HG03571 (cell line): ENCODE measurements around the gene GTPBP6.
"Not testable (repeated sequence)": the region's sequence is repeated elsewhere in the genome, so short reads cannot be mapped to it uniquely, and the experiment has no call there.

Source experiments
- ATAC-seq: cut with Tn5 transposase; IDR thresholded peaks from one replicate; pipeline ENCODE4 v1.9.1; 2021; ENCODE audit not compliant: unreplicated experiment

Gene GTPBP6

DNA sequence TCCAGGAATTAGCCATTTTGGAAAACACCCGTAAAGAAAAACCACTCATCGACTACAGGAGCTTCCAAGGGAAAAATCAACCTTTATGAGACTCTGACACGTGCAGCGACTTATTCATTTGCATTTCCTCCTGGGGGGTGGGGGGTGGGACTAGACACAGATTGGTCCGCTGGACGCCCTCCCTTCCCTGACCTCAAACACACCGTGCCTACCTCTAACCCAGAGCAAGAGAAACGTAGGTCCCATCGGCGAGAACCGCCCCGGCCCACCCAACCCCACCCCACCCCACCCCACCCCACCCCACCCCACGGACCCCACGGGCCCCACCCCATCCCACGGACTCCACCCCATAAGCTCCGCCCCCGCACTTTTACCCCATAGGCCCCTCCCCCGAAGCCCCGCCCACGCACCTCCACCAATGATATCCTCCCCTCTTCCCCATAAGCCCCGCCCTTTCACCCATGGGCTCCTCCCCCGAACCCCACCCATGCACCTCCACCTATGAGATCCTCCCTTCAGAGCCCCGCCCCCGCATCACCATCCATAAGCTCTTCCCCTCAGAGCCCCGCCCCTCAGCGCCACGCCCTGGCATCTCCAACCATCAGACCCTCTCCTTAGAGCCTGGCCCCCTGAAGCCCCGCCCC is 1.1 kb downstream of the GTPBP6 start:
- no peak for ATAC-seq

DNA sequence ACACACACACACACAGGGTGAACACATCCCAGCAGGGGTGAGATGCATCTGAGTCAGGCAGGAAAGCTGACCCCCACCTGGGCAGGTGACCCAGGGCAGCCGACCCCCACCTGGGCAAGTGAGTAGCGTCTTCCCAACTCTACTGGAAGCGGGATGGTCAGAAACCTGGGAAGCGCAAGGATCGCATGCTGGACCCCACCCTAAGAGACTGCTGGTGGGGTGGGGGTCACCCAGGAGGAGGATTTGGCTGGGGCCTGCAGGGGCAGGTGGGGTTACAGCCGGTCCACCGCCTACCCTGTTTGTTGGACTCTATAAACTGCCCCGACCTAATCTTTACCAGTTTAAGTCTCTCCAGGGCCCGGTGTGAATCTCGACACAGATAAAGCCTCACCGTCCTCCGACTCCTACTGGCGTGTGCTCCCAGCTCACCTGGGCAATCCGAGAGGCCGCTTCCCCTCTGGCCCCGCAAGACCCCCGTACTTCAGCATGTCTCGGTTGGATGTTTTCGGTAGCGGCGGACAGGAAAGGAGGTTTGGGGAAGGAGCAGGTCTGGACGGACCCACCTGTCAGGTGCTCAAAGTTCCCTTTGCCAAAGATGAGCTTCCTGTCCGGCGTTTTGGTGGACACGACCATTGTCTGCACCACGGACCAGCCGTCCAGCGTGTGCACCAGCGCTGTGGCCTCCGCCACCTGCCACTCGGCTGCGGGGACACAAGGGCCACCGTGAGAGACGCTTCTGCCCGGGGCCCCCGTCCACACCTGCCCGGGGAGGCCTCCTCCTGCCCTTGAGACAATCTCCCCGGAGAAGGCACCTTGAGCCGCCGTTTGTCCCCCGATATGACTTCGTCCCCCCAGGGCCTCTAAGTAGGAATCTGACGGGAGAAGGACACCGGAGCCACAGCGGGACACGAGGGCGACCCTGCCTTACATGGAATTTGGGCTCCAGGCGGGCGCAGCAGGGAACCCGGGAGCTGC is 2.0 kb downstream of the GTPBP6 start:
- ATAC-seq, result no peak

- no peak for ATAC-seq
These were observed 3.6 kb downstream of the GTPBP6 start for GRCh38 chrX:314781-315595.

GRCh38 chrX:314049-314448 is 4.5 kb downstream of the GTPBP6 start:
- no peak for ATAC-seq

- no peak for ATAC-seq
These were observed 5.0 kb downstream of the GTPBP6 start for GRCh38 chrX:313546-313945.

DNA sequence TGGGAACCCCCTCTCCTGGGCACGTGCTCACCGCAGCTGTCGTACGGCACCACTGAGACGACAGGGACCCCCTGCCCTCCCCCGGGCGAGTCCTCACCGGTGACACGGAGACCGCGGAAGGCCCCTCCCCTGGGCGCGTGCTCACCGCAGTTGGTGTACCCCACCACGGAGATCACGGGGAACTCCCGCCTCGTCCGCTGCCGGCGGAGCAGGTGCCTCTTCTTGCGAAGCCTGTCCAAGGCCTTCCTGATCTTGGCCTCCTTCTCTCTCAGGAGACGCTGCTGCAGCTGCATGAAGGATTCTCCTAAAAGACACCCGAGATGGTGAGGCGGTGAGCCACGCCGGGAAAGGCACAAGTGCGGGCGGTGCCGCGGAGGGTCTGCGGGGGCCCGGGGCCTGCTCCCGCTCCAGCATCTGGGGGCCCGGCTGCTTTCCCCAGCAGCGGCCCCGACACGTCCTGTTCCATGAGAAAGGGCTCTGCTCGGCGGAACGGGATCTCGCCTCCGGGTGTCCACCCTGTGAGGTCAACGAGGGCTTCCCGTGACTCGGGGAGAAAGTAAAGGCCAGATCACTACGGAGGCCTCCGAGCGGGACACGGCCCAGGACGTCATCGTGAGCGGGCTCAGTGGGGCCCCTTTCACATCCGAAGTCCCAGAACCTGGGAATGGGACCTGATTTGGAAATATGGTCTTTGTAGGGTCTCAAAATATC is 5.8 kb downstream of the GTPBP6 start:
- ATAC-seq, result no peak

GRCh38 chrX:311156-312129 is 7.2 kb downstream of the GTPBP6 start:
- ATAC-seq, result no peak

- no peak for ATAC-seq
These were observed 7.9 kb downstream of the GTPBP6 start for GRCh38 chrX:310621-311155.

DNA sequence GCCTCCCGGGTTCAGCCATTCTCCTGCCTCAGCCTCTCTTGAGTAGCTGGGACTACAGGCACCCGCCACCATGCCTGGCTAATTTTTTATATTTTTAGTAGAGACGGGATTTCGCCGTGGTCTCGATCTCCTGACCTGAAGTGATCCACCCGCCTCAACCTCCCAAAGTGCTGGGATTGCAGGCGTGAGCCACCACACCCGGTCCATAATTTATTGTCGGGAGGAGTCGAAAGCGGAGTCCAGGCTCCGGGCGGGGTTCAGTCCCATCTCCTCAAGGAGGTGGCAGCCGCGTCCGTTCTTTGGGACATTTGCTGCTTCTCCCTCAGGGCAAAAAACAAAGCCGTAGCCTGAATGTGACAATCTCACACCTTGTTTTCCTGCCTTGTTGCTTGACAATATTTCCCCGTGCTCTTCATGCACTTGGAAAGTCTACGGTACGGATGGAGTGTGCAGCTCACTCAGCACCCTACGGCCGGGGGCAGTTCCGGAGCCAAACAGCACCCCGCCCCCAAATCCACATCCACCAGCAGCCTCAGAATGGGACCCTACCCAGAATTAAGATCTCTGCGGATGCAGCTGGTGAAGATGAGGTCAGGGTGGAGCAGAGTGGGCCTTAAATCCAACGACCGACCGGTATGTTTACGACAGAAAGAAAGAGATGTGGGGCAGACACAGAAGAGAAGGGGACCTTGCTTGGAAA is 9.6 kb downstream of the GTPBP6 start:
- ATAC-seq, result no peak

- ATAC-seq, result no peak
These were observed 11.1 kb downstream of the GTPBP6 start for GRCh38 chrX:307261-308111.

DNA sequence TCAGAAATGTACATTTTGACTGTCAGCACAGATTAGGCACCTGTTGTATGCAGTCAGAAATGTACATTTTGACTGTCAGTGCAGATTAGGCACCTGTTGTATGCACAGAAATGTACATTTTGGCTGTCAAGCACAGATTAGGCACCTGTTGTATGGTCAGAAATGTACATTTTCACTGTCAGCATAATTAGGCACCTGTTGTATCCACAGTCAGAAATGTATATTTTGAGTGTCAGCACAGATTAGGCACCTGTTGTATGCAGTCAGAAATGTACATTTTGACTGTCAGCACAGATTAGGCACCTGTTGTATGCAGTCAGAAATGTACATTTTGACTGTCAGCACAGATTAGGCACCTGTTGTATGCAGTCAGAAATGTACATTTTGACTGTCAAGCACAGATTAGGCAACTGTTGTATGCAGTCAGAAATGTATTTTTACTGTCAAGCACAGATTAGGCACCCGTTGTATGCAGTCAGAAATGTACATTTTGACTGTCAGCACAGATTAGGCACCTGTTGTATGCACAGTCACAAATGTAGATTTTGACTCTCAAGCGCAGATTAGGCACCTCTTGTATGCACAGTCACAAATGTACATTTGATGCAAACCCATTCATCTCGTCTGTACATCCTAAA is 11.9 kb downstream of the GTPBP6 start:
- not testable (repeated sequence) for ATAC-seq

GRCh38 chrX:305781-306613 is 12.6 kb downstream of the GTPBP6 start:
- ATAC-seq, result not testable (repeated sequence)

- ATAC-seq, result no peak
These were observed 15.6 kb downstream of the GTPBP6 start for GRCh38 chrX:302975-303374.

- ATAC-seq, result no peak
These were observed 18.3 kb downstream of the GTPBP6 start for GRCh38 chrX:300334-300733.

- ATAC-seq, result no peak
These were observed 19.6 kb downstream of the GTPBP6 start for GRCh38 chrX:298993-299392.

DNA sequence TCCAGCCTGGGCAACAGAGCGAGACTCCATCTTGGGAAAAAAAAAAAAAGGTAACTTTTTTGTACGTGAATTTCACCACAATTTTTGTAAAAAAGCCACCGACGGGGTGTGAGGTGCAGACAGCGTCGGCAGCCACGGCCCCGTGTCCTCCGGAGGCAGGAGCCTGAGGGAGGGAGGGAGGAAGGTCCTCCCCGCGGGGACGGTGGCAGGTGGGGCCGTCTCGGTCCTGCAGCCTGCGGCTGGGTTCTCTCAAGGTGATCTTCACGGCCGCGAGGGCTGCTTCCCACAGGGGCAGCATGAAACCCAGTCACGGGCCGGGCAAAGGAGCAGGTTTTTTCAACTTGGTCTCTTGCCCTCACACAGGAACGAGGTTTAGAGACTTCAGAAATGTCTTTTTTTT is 23.5 kb downstream of the GTPBP6 start:
- ATAC-seq, result no peak
